COR-L47 (cell line): ENCODE data around the gene SLC39A3.
"Not testable (repeated sequence)": the region's sequence is repeated elsewhere in the genome, so short reads cannot be mapped to it uniquely, and the experiment has no call there.

ENCODE experiments used
- DNase-seq: peaks from one replicate; lab custom pipeline; 2025; lab: John Stamatoyannopoulos, UW

SLC39A3 gene

GRCh38 chr19:2722541-2723344, 17.1 kb downstream of the SLC39A3 start:
- no peak for DNase-seq

GRCh38 chr19:2721570-2722540, 18.0 kb downstream of the SLC39A3 start:
- no peak for DNase-seq

- DNase-seq, result no peak
Observed at GRCh38 chr19:2720777-2721569, 18.8 kb downstream of the SLC39A3 start, which contains the start of gene DIRAS1. DIRAS1 (minus strand) TSS chr19:2721372; CDS start chr19:2717806, 3,566 bp downstream.

GRCh38 chr19:2719920-2720776, 19.7 kb downstream of the SLC39A3 start:
- DNase-seq, result no peak

- DNase-seq, result no peak
Observed at GRCh38 chr19:2719232-2719735, 20.5 kb downstream of the SLC39A3 start.

GRCh38 chr19:2717638-2718541, 21.9 kb downstream of the SLC39A3 start:
- no peak for DNase-seq

GRCh38 chr19:2716722-2717637, 22.8 kb downstream of the SLC39A3 start:
- no peak for DNase-seq

- DNase-seq, result no peak
Observed at GRCh38 chr19:2716275-2716650, 23.6 kb downstream of the SLC39A3 start.

GRCh38 chr19:2715470-2716274, 24.1 kb downstream of the SLC39A3 start:
- no peak for DNase-seq

GRCh38 chr19:2714531-2715269, 25.1 kb downstream of the SLC39A3 start:
- DNase-seq, result no peak

- DNase-seq, result not testable (repeated sequence)
Observed at GRCh38 chr19:2714102-2714501, 25.7 kb downstream of the SLC39A3 start.

- DNase-seq, result not testable (repeated sequence)
Observed at GRCh38 chr19:2713170-2713569, 26.6 kb downstream of the SLC39A3 start.

GRCh38 chr19:2711875-2712205, 28.0 kb downstream of the SLC39A3 start:
- DNase-seq, result no peak

GRCh38 chr19:2711172-2711874, 28.5 kb downstream of the SLC39A3 start:
- DNase-seq, result no peak

- no peak for DNase-seq
Observed at GRCh38 chr19:2706251-2706650, 33.6 kb downstream of the SLC39A3 start.

- DNase-seq, result no peak
Observed at GRCh38 chr19:2703691-2704216, 36.1 kb downstream of the SLC39A3 start.
